Neural progenitor cell (in vitro differentiated cells): ENCODE data around the gene MARS1. TPM values are rescaled to one million over a fixed set of nuclear protein-coding genes. Genes with fewer than 3 reads are reported as not detected.

ENCODE experiments used
- DNase-seq: peaks from one replicate; pipeline ENCODE4 v3.0.0-alpha.2; 2016; ENCODE audit warnings: low spot score
- H2AFZ ChIP-seq: fragments of 200-600 bp; sonication (generic); replicated peaks from 2 replicates; pipeline ENCODE4 v1.6.1; 2016; ENCODE audit warnings: antibody characterized with exemption
- H3F3A ChIP-seq: fragments of 200-600 bp; sonication (generic); 2 replicates; pipeline ENCODE4 v1.6.1; 2016; ENCODE audit warnings: antibody characterized with exemption, low read depth
- H3K27ac ChIP-seq: fragments of 200-600 bp; sonication (generic); 2 replicates; pipeline ENCODE4 v1.5.1; 2016; ENCODE audit warnings: mild to moderate bottlenecking
- H3K27me3 ChIP-seq: fragments of 200-600 bp; sonication (generic); 2 replicates; pipeline ENCODE4 v1.6.1; 2016; ENCODE audit warnings: mild to moderate bottlenecking, moderate library complexity
- H3K36me3 ChIP-seq: fragments of 200-600 bp; sonication (generic); 2 replicates; pipeline ENCODE4 v1.5.1; 2016
- H3K4me1 ChIP-seq: fragments of 200-600 bp; sonication (generic); 2 replicates; pipeline ENCODE4 v1.6.1; 2016; ENCODE audit warnings: mixed run types
- H3K4me2 ChIP-seq: fragments of 200-600 bp; sonication (generic); 2 replicates; pipeline ENCODE4 v1.6.1; 2016
- H3K4me3 ChIP-seq: fragments of 200-600 bp; sonication (generic); 2 replicates; pipeline ENCODE4 v1.5.1; 2016
- H3K79me2 ChIP-seq: fragments of 200-600 bp; sonication (generic); 2 replicates; pipeline ENCODE4 v1.6.1; 2016; ENCODE audit warnings: low read depth
- H3K9ac ChIP-seq: fragments of 200-600 bp; sonication (generic); 2 replicates; pipeline ENCODE4 v1.6.1; 2016
- H3K9me3 ChIP-seq: fragments of 200-600 bp; sonication (generic); 2 replicates; pipeline ENCODE4 v1.5.1; 2016; ENCODE audit warnings: low read depth
- H4K20me1 ChIP-seq: fragments of 200-600 bp; sonication (generic); 2 replicates; pipeline ENCODE4 v1.6.1; 2016; ENCODE audit warnings: low read depth
- H3K27ac Mint-ChIP-seq: 3 replicates; pipeline ENCODE4 v1.8.0; 2021; ENCODE audit warnings: mixed read lengths
- H3K27me3 Mint-ChIP-seq: 2 replicates; pipeline ENCODE4 v1.8.0; 2022; ENCODE audit warnings: low read depth, mild to moderate bottlenecking, inconsistent platforms, moderate library complexity, mixed read lengths; ENCODE audit not compliant: insufficient read depth
- H3K36me3 Mint-ChIP-seq: 3 replicates; pipeline ENCODE4 v1.8.0; 2021; ENCODE audit warnings: mixed read lengths
- H3K4me1 Mint-ChIP-seq: 3 replicates; pipeline ENCODE4 v1.8.0; 2021; ENCODE audit warnings: mixed read lengths
- H3K4me3 Mint-ChIP-seq: 3 replicates; pipeline ENCODE4 v1.8.0; 2021; ENCODE audit warnings: mild to moderate bottlenecking, moderate library complexity, mixed read lengths
- H3K9me3 Mint-ChIP-seq: 3 replicates; pipeline ENCODE4 v1.8.0; 2020; ENCODE audit warnings: mixed read lengths
- CTCF ChIP-seq: fragments of 200-600 bp; sonication (generic); IDR thresholded peaks from 2 replicates; pipeline ENCODE4 v1.5.1; 2017; ENCODE audit warnings: antibody characterized with exemption, mild to moderate bottlenecking
- EZH2 ChIP-seq: fragments of 200-600 bp; sonication (generic); IDR thresholded peaks from 2 replicates; pipeline ENCODE4 v1.6.1; 2017; ENCODE audit warnings: antibody characterized with exemption, mild to moderate bottlenecking, moderate library complexity
- EZH2phosphoT487 ChIP-seq: fragments of 200-600 bp; sonication (generic); IDR thresholded peaks from 2 replicates; pipeline ENCODE4 v1.6.1; 2017; ENCODE audit warnings: antibody characterized with exemption
- total RNA-seq: library from RNA; depleted of rRNA; stranded (reverse); fragments of >200 nt; gene quantifications from 2 replicates; pipeline ENCODE4 v1.2.3, GENCODE V29; 2015; ENCODE audit warnings: low replicate concordance

MARS1 gene
- total RNA-seq, 1 donor from 2014 or later: 109 TPM

GRCh38 chr12:57446292-57446960 is 41.4 kb upstream of the MARS1 start:
- TF ChIP-seq EZH2phosphoT487: no peak
- no peak for TF ChIP-seq EZH2
- no peak for TF ChIP-seq CTCF
- H2AFZ ChIP-seq: no peak overlapping the region
- H3K27ac ChIP-seq: no peak overlapping the region
- no peaks in the 10 kb centered on the region for H3K36me3 ChIP-seq
- H3K9ac ChIP-seq: no peak overlapping the region
- no peak overlapping the region for H3K4me3 ChIP-seq
- no peak overlapping the region for H3K4me2 ChIP-seq
- peaks cover 7% of the 10 kb centered on the region for H3K27me3 Mint-ChIP-seq
- no peak overlapping the region for H3K27ac Mint-ChIP-seq
- no peaks in the 10 kb centered on the region for H3K4me1 Mint-ChIP-seq
- H4K20me1 ChIP-seq: no peaks in the 10 kb centered on the region
- no peak overlapping the region for H3K4me3 Mint-ChIP-seq
- no peaks in the 10 kb centered on the region for H3K79me2 ChIP-seq
- peaks cover 3% of the 10 kb centered on the region for H3K9me3 Mint-ChIP-seq
- DNase-seq: no peak
- no peaks in the 10 kb centered on the region for H3K27me3 ChIP-seq
- H3K9me3 ChIP-seq: no peaks in the 10 kb centered on the region
- H3K4me1 ChIP-seq: no peaks in the 10 kb centered on the region
- no peaks in the 10 kb centered on the region for H3F3A ChIP-seq
- no peaks in the 10 kb centered on the region for H3K36me3 Mint-ChIP-seq

- TF ChIP-seq EZH2 (no peak), CTCF (no peak), EZH2phosphoT487 (no peak)
- Mint-ChIP-seq H3K27me3 (peaks cover 13% of the 10 kb centered on the region), H3K4me3 (no peak overlapping the region), H3K4me1 (peaks cover 11% of the 10 kb centered on the region), H3K27ac (no peak overlapping the region), H3K9me3 (no peaks in the 10 kb centered on the region), H3K36me3 (no peaks in the 10 kb centered on the region)
- Histone ChIP-seq H3K9ac (no peak overlapping the region), H3K4me1 (peaks cover 5% of the 10 kb centered on the region), H3K27ac (no peak overlapping the region), H3K79me2 (no peaks in the 10 kb centered on the region), H3K9me3 (no peaks in the 10 kb centered on the region), H3K4me2 (no peak overlapping the region), H2AFZ (no peak overlapping the region), H3K4me3 (no peak overlapping the region), H3F3A (no peaks in the 10 kb centered on the region), H3K36me3 (no peaks in the 10 kb centered on the region), H4K20me1 (no peaks in the 10 kb centered on the region), H3K27me3 (no peaks in the 10 kb centered on the region)
- DNase-seq: no peak
Measured at GRCh38 chr12:57448669-57449068, 39.2 kb upstream of the MARS1 start.

DNA sequence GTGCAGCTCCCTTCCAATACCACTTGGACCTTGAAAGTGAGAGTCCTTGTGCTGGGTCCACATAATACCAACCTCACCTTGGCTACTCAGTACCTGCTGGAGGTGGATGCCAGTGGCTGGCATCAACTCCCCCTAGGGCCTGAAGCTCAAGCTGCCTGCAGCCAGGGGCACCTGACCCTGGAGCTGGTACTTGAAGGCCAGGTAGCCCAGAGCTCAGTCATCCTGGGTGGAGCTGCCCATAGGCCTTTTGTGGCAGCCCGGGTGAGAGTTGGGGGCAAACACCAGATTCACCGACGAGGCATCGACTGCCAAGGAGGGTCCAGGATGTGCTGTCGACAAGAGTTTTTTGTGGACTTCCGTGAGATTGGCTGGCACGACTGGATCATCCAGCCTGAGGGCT is 38.5 kb upstream of the MARS1 start:
- DNase-seq: no peak
- Histone ChIP-seq H3K9me3 (no peaks in the 10 kb centered on the region), H3K4me2 (no peak overlapping the region), H4K20me1 (no peaks in the 10 kb centered on the region), H3K36me3 (no peaks in the 10 kb centered on the region), H3K27me3 (no peaks in the 10 kb centered on the region), H3K27ac (no peak overlapping the region), H3F3A (no peaks in the 10 kb centered on the region), H3K9ac (no peak overlapping the region), H2AFZ (no peak overlapping the region), H3K4me1 (peaks cover 5% of the 10 kb centered on the region), H3K4me3 (no peak overlapping the region), H3K79me2 (no peaks in the 10 kb centered on the region)
- Mint-ChIP-seq H3K27me3 (peaks cover 10% of the 10 kb centered on the region), H3K4me3 (no peak overlapping the region), H3K27ac (no peak overlapping the region), H3K4me1 (peaks cover 11% of the 10 kb centered on the region), H3K36me3 (no peaks in the 10 kb centered on the region), H3K9me3 (no peaks in the 10 kb centered on the region)
- TF ChIP-seq EZH2phosphoT487 (no peak), EZH2 (no peak), CTCF (no peak)
